Neural crest cell (in vitro differentiated cells): Measurements from ENCODE around the gene CDCA7. TPM values are rescaled to one million over a fixed set of nuclear protein-coding genes. Genes with fewer than 3 reads are reported as not detected.

Source experiments
- DNase-seq: peaks from one replicate; pipeline ENCODE4 v3.0.0; 2021; ENCODE audit warnings: low read depth, mixed read lengths, low spot score
- H3K27ac Mint-ChIP-seq: one replicate; pipeline ENCODE4 v1.8.0; 2021; ENCODE audit warnings: mild to moderate bottlenecking, mixed read lengths; ENCODE audit not compliant: unreplicated experiment
- H3K27me3 Mint-ChIP-seq: 2 replicates; pipeline ENCODE4 v1.8.0; 2021; ENCODE audit warnings: low read depth, mild to moderate bottlenecking, mixed read lengths
- H3K36me3 Mint-ChIP-seq: 2 replicates; pipeline ENCODE4 v1.8.0; 2021; ENCODE audit warnings: low read depth, mild to moderate bottlenecking, mixed read lengths
- H3K4me1 Mint-ChIP-seq: 2 replicates; pipeline ENCODE4 v1.8.0; 2021; ENCODE audit warnings: mixed read lengths
- H3K4me3 Mint-ChIP-seq: one replicate; pipeline ENCODE4 v1.8.0; 2021; ENCODE audit warnings: mild to moderate bottlenecking, mixed read lengths
- H3K9me3 Mint-ChIP-seq: 2 replicates; pipeline ENCODE4 v1.8.0; 2021; ENCODE audit warnings: mixed read lengths
- CTCF ChIP-seq: fragments of 200-600 bp; sonication (generic); conservative IDR thresholded peaks from 2 replicates; pipeline ENCODE4 v1.5.0; 2021; ENCODE audit warnings: antibody characterized with exemption, mild to moderate bottlenecking
- total RNA-seq: library from RNA; stranded (reverse); gene quantifications from 2 replicates; pipeline ENCODE4 v1.2.1, GENCODE V29; 2021

CDCA7 gene
- total RNA-seq, 1 donor from 2014 or later, result 82.5 TPM

DNA sequence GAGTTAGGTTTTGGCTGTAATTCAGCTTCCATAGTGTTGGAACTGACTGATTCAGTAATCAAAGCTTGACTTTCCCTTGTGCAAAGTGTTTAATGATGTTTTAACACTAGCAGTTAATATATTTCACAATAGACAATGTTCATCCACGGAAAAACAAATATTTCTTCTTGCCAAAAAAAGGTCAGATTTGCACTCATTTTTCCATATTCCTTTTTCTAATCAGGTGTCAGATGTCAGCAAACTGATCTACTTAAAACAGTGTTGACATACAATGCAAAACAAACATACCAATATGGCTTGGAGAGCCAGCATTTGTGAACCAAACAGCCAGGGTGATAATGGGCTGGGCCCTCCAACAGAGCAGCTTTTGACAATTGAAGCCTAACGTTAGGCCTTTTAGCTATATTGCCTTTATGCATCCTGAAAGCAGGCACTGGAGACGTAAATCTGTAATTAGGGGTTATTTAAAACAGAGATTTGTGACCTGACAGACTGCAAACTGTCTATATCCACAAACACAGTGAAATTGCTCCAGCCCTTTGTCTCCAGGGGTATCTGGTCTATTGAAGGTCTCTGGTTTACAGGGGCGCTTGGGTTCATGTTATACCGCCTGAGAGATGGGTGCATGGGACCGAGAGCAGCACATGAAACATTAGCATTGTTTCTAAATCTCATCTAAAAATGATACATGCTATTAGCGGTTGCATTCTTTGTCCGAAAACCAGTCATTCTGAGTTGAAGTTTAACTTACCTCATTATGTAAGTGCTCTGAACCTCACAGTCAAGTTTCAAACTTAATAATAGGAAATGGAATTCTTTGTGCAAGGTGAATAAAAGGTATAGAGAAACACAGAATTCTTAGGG lies 7.1 kb upstream of the CDCA7 start:
- H3K36me3 Mint-ChIP-seq, result peaks cover 7% of the 10 kb centered on the region

GRCh38 chr2:173349287-173349686 lies 5.4 kb upstream of the CDCA7 start:
- no peak overlapping the region for H3K27ac Mint-ChIP-seq
- DNase-seq, result no peak
- H3K4me1 Mint-ChIP-seq, result peaks cover 19% of the 10 kb centered on the region
- H3K36me3 Mint-ChIP-seq, result peaks cover 7% of the 10 kb centered on the region
- H3K4me3 Mint-ChIP-seq, result no peak overlapping the region
- TF ChIP-seq CTCF, result no peak
- peaks cover 9% of the 10 kb centered on the region for H3K9me3 Mint-ChIP-seq
- peaks cover 2% of the 10 kb centered on the region for H3K27me3 Mint-ChIP-seq

More for the DNA sequence above, 7.1 kb upstream of the CDCA7 start:
- H3K4me3 Mint-ChIP-seq, result no peak overlapping the region
- peaks cover 2% of the 10 kb centered on the region for H3K27me3 Mint-ChIP-seq
- H3K27ac Mint-ChIP-seq, result no peak overlapping the region
- TF ChIP-seq CTCF, result no peak
- no peak for DNase-seq
- H3K9me3 Mint-ChIP-seq, result peaks cover 9% of the 10 kb centered on the region
- peaks cover 6% of the 10 kb centered on the region for H3K4me1 Mint-ChIP-seq

DNA sequence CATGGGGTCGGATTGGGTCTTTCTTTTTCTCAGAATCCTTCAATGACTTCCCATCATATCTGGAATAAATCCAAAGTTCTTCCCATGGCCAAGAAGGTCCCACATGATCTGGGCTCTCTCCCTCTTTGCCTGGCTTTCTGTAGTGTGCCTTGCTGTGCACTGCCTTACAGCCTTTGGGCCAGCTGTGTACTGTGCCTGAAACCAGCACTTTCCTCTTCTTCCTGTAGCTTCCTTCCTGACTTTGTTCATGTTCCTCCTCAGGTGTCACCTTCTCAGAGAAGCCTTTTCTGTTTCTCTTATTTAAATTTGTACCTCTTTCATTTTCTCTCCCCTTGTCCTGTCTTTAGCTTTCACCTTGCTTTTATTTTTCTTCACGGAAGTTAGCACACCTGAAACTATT lies 4.3 kb upstream of the CDCA7 start:
- peaks cover 7% of the 10 kb centered on the region for H3K36me3 Mint-ChIP-seq
- DNase-seq, result no peak
- peaks cover 9% of the 10 kb centered on the region for H3K9me3 Mint-ChIP-seq
- H3K4me1 Mint-ChIP-seq, result peaks cover 21% of the 10 kb centered on the region
- no peak overlapping the region for H3K27ac Mint-ChIP-seq
- H3K4me3 Mint-ChIP-seq, result no peak overlapping the region
- H3K27me3 Mint-ChIP-seq, result peaks cover 2% of the 10 kb centered on the region
- TF ChIP-seq CTCF, result no peak

GRCh38 chr2:173351879-173352278 lies 2.8 kb upstream of the CDCA7 start:
- H3K27me3 Mint-ChIP-seq, result peaks cover 2% of the 10 kb centered on the region
- H3K9me3 Mint-ChIP-seq, result peaks cover 7% of the 10 kb centered on the region
- H3K4me3 Mint-ChIP-seq, result peak overlapping the region; percentile 72
- peaks cover 2% of the 10 kb centered on the region for H3K36me3 Mint-ChIP-seq
- DNase-seq, result no peak
- peaks cover 35% of the 10 kb centered on the region for H3K4me1 Mint-ChIP-seq
- no peak overlapping the region for H3K27ac Mint-ChIP-seq
- no peak for TF ChIP-seq CTCF

GRCh38 chr2:173353556-173353955 lies 1.1 kb upstream of the CDCA7 start:
- Mint-ChIP-seq H3K36me3 (peaks cover 2% of the 10 kb centered on the region), H3K27me3 (peaks cover 2% of the 10 kb centered on the region), H3K27ac (peak overlapping the region; percentile 32), H3K4me3 (peak overlapping the region; percentile 95), H3K4me1 (peaks cover 44% of the 10 kb centered on the region), H3K9me3 (peaks cover 7% of the 10 kb centered on the region)
- TF ChIP-seq CTCF, result no peak
- no peak for DNase-seq
